Stimulated activated CD8-positive, alpha-beta memory T cell treated with anti-CD3 and anti-CD28 coated beads, Interleukin-4, amount 100 ng/mL, for 24 hours (primary cell): ENCODE results near the gene CH25H.
"Not testable (repeated sequence)": the region's sequence is repeated elsewhere in the genome, so short reads cannot be mapped to it uniquely, and the experiment has no call there.

Experiments used
- DNase-seq: peaks from one replicate; pipeline ENCODE4 v3.0.0-alpha.2; 2020; ENCODE audit warnings: low read depth

Gene CH25H

DNA sequence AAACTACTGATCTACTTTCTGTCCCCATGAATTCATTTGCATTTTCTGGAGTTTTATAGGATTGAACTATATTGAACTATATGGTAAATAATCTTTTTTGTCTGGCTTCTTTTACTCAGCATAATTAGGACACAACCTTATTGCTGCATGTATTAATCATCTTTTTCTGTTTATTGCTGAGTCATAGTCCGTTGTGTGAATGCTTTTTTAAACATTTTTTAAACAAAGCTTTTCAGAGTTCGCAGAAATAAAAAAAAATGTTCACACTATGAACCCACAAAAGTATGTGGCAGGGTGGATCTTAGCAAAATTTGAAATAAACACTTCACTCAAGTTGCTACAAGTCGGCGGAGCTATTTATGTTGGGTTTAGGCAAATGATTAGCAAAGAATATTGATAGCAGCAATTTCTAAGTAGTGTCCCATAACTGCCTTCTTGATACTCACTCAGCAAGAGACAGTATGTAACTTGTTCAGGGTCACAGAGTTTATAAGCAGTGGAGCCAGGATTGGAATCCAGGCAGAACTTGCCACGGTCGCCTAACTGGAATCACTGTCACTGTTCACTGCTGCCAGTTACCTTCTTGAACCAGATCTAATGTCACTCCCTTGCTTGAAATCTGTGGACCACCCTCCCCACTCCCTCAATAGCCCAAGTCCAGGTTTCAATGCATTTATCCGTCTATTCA lies 5.6 kb downstream of the CH25H start:
- DNase-seq = no peak

DNA sequence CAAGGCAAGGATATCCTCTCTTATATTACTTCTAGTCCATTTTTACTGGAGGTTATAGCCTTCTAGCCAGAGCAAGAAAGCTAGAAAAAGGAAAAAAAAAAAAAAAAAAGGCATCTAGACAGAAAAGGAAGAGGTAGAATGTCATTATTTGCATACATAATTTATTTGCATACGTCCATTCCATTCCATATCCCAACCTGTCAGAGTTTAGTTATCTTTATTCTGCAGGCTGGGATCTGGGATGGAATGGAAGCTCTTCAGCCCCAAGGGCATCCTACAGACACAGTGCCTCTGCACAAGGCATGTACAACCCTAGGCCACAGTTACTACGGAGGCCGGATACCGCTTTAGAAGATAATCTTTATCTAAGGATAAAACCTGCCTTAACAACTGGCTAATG lies 9.6 kb downstream of the CH25H start:
- no peak for DNase-seq

DNA sequence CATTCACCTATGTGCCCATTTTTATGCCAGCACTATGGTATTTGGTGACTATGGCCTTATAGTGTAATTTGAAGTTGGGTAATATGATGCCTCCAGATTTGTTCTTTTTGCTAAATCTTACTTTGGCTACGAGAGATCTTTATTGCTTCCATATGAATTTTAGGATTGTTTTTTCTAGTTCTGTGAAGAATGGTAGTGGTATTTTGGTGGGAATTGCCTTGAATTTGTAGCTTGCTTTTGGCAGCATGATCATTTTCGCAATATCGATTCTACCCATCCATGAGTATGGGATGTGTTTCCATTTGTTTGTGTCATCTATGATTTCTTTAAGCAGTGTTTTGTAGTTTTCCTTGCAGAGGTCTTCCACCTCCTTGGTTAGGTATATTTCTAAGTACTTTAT lies 15.8 kb downstream of the CH25H start:
- not testable (repeated sequence) for DNase-seq

DNA sequence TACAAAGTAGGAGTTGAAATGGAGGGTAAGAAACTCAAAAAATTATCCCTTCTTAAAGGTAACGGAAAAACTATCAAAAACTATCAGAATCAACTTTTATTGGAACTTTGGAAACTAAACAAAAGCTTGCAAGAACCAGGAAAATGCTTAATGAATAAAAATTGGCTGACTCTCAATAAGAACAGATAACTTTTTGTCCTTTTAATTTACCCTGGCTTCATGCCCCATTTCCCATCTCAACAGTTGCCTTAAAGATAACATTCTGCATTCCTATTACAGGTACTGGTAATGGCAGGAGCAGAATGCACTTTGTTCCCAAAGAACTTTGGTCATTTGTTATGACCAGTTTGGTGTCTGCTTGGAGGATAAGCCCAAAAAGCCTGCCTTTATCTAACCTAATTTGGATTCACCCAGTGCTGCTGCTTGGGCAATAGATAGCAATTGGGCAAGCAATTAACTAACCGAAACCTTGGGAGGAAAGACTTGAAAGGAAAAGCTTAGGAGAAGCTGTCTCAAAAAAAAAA lies 17.8 kb downstream of the CH25H start:
- no peak for DNase-seq

DNA sequence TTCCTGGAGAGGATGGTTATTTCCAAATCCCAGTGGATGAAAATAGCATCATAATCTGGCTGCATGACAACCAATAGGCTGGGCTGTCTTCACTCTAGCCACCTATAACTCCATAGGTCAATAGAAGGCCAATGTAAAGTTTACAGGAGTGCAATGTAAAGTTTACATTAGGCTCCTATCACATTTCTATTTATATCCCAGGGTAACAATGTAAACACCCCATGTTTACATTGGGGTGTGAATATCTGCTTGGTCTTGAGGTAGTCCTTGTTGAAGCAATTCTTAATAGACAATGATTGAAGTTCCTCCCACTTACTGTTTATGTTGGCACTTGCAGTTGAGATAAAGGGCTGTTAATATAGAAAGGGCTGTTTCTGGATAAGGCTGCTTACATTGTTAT lies 21.5 kb downstream of the CH25H start:
- DNase-seq = no peak

DNA sequence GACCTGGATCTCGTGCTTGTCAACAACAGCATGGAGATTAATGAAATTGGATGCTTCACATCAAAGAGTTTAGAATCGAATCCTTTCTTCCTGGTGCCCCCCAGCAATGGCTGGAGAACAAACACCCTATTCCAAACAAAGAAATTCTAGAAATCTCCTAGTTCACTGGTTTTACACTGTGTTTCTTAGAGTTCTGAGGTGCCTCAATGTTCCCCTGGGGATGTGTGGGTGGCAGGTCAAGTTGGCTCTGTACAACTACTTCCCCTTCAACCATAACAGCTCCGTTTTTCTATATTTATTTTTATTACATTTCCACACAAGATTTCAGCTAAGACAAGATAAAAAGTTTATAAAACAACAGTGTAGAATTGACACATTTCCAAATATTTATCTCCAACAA lies 22.5 kb downstream of the CH25H start:
- DNase-seq = no peak

DNA sequence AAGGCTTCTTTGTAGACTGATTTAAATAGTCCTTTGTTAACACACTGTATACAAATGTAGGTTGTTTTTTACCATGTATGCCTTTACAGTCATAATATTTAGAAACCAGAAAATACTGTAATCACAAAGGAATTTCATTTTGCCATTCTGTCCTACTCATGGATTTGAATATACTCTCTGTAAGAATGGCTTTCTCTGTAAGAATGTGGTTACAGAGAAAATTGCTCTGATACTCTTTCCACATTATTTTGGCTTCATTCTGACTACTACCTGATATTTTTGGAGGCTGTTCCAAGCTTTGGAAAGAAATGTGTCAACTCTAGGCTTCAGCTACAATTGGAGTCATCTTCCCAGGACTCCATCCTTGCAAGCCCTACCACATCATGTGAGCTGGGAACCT lies 23.5 kb downstream of the CH25H start:
- DNase-seq = no peak

DNA sequence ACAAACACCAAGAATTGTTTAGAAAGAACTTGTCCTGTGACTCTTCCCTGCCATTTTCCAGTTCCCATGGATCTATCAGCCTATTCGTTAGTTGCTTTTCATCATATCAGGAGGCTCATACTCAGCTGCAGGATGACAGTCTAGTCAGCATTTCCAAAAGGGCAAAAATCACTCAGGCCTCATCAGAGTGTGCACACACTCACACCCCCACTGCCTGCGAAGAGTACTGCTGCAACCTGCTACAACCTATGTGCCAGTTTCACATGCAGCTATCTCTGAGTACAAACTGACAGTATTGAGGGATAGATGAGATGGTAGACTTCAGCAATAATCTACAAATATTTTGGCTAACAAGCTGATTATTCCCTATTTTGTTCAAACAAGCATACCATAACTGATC lies 24.2 kb downstream of the CH25H start:
- no peak for DNase-seq

DNA sequence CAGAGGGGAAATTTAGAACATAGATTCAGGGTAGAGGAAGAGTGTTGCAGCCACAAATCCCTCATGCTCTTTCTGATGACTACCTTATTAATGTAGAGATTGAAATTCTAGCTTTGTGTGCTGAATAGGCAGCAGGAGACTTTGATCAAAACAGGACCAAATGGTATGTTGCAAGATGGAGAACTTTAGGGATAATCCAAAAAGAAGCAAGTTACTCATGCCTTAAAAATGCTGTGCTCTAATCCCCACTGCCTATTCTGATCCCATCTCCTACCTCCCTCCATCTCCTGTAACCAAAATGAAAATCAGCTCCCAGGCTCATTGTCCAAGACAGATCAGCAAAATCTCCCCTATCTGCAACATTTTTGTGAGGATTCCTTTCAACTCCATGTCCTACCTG lies 31.3 kb downstream of the CH25H start:
- DNase-seq = no peak

DNA sequence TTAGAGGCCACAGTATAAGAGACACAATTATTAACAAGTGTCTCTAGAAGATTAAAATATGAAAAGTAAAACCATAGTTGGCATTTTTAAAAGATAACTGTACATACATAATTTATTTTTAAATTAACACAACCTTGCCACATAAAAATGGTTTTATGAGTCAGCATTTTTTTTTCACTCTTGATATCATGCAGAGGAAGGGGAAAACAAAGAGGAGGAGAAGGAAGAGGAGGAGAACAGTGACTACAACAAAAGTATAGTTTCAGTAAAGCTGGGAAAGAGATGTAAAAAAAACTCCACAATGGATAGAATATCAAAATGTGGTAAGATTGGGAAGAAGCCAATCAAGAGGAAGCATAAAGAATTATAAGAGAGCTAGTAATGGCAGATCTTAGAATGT lies 34.0 kb downstream of the CH25H start:
- no peak for DNase-seq

DNA sequence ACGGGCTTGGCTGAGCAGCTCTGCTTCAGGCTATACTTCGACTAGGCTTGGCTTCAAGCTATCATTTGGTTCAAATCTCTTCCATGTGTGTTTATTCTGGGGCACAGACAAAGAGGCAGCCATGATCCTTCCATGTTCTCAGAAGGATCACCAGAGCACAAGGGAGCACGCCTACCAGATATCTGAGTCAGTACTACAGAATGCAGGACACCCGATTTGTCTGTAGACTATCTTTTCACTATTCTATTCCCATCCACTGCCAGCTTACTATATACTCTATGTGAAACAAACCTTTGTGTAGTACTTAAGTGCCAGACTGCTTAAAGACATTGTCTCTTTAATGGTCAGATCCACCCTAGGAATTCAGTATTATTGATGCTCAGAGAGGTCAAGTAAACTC lies 35.1 kb downstream of the CH25H start:
- no peak for DNase-seq

DNA sequence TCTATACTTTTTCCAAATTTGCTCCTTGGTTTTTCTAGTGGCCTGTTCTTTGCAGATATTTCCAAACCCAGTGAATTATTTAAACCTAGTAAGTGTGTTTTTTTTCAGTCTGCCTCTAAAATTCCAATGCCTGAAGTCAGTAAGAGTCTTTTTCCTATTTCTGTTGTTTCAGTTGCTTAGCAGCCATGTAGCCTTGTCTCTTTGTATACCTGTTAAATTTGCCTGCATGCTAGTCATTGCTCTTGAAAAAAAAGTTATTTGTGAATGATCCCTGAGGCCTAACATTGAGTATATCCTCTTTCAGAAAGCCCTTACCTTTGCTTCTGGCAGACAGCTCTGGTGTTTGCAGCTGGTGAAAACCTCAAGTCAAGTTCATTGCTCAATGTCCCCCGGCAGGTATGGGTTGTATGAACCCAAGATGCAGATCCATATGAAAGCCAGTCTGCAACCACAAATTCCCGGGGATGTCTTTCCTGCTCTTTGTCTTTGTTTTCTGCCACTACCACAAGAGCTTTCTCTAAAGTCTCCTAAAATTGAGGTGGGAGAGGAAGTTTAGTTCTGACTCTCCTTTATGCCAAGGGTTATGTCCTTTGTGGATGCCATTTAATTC lies 35.7 kb downstream of the CH25H start:
- DNase-seq = no peak

DNA sequence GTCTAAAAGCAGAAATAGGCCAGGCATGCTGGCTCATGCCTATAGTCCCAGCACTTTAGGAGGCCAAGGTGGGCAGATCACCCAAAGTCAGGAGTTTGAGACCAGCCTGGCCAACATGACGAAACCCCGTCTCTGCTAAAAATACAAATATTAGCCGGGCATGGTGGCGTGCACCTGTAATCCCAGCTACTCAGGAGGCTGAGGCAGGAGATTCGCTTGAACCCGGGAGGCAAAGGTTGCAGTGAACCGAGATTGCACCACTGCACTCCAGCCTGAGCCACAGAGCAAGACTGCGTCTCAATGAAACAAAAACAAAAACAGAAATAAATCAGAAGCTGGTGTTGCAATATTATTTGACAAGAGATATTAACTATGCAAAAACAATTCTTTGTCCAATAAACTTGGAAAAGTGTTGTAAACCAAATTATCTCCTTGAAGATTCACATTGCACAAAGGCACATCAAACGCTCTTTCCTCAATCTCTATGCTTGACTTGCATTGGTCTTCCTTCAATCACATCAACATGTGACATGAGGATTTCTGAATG lies 38.7 kb downstream of the CH25H start:
- DNase-seq = not testable (repeated sequence)

DNA sequence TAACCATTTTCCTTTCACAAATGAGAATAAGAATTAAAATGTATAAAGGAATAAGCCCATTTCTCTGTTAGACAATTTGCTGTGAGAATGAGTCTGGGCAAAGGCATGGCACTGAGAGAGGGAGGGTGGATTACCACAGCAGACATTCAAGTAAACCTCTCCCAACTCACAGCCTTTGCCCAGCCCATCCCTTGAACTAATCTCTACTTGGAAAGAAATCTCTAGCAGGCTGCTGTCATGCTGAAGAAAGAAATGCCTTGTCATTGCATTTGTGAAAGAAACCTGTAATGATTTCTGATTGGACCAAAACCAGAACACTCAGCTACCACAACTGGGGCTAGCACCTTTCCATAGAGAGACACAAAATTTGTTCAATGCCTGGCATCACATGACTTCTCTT lies 39.2 kb downstream of the CH25H start:
- DNase-seq = no peak

DNA sequence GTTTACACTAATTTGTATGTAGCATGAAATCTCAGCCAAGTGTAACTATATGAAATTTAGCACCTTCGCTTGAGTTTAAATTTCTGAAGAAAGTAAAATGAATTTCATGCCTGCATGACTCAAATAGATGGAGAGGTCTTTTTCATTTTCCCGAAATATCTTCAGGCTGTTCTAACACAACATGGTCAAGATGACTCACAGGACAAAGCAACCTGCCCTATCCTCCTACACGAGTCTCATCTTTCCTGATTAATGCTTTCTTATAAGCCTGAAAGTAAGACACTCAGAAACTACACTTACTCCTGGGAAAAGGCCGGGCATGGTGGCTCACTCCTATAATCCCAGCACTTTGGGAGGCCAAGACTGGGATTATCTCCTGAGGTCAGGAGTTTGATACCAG lies 41.2 kb downstream of the CH25H start:
- DNase-seq = no peak

DNA sequence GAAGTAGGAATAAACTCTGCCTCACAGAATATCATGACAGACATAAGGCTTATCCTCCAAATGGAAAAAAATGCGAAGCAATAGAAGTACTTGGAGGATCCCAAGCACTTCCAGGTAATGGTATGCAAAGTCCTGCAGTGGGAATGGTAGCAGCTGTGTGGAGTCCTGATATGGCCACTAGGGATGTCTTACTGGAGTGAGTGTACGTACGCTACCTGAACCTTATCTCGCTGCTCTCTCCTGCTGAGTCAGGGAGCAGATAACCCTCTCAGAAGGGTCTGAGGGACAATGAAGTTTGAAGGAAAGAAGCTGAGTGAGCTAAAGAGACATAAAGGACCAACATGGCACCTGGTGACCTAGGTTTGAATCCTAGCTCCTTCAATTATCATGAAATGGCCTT lies 42.2 kb downstream of the CH25H start:
- no peak for DNase-seq

DNA sequence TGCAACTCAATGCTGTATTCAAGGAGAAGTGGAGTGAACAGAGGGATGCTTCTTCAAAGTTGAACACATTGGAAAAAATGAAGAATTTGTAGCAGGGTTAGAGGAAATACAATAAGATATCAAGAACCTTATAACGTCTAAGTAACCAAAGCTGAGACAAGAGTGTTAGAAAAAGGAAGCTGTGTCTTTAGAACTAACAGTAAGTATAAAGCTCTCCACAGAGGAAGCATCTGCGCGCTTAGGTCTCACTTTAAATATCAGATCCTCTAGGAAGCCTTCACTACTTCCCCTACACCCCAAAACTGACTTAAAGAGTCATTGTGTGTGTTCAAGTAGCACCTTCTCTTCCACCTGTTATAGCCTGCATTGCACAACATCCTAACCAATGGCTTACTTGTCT lies 43.0 kb downstream of the CH25H start:
- no peak for DNase-seq

DNA sequence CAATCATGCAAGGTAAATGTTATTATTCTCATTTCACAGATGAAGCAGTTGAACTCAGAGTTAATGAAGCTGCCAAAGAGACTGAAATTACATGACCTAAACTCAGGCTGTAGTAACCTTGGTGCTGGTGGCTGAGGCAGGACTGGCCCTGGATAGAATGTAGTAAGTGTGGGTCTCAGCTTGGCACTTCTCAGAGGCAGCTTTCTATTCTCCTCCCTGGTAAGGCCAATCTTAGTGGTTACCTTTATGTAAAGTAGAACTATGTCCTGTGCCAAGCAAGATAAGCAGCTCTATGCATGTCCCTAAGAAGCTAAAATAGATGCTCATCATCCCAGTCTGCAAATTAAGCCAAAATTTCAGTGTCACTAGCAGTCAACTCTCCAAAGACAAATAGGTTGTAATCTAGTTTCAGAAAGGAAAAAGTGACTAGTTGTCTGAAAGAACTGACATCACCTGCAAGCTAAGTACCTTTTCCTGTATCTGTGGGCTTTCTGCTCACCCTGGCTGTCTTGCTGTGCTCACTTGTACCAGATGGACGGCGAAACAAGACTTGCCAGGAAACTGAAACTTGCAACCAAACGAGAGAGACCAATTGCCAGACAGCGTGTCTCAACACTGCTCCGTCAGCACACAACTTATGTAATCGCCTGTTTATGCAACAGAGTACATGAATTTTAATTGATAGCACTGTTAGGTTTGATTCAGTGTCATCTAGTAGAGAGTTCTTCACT lies 43.7 kb downstream of the CH25H start:
- DNase-seq = peak; percentile 24

DNA sequence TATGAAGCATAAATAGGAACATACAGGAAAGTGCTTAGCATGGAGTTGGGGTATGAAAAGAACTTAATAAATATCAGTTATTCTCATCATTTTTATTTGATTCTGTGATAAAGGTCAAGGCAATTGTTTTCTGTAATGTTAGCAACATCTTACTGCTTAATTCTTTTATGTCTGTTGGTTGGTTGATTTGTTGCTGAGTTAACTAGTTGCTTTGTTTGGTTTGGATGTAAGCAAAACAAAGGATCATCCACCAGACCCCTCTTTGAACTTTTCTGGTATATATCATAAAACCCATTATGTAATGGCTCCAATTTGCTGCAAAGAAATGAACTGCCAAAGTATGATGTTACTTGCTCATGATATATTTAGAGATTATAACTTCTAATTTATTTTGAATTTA lies 44.5 kb downstream of the CH25H start:
- no peak for DNase-seq

DNA sequence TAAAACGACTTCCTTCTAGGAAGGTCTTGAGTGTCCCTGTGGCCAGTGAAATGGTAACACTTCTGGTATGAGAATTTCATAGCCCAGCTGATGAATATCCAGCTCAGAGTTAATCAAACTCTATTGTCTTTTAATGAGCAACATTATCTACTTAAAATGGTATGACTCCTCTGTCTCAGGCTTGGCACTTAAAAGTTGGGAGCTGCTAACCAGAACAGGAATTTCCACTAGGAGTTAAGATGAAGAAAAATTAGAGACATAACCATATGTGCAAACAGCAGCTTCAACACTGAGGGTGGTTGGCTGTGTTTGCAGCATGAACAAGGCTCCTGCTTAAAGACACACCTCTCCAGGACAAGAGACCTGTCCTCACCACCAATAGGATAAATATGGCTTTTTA lies 46.8 kb downstream of the CH25H start:
- no peak for DNase-seq

DNA sequence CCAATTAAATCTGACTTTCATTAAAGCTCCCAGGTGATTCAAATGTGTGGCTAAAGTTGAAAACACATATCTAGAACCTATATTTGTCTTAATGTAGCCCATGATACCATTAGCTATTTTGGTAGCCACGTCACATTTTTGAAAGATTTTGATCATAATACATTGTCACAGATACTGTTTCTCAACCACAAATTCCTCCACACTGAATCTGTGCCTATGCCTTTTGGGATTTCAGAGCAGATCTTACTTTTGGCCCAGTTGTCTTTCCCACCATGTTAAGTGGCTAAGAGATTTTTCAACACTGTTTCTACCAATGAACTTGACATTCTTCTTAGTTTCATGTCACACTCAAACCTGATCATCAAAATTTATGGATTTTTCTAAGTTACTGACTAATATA lies 47.4 kb downstream of the CH25H start:
- no peak for DNase-seq

DNA sequence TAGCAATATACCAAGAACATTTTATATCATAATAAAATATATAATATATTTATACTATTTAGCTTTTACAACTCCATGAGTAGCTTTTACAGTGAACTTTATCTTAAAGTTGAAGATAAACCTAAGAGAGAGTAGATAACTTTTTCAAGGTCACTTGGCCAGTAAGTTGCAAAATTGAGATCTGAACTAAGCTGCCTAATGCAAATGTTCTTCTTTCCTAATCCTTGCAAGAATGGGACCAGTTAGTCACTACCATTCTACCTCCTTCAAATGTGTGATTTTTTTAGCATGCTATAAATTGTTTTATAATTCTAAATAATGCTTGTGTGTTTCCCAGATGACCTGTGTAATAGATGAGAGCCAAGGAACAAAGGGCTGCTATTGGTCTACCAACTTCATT lies 47.8 kb downstream of the CH25H start:
- no peak for DNase-seq

DNA sequence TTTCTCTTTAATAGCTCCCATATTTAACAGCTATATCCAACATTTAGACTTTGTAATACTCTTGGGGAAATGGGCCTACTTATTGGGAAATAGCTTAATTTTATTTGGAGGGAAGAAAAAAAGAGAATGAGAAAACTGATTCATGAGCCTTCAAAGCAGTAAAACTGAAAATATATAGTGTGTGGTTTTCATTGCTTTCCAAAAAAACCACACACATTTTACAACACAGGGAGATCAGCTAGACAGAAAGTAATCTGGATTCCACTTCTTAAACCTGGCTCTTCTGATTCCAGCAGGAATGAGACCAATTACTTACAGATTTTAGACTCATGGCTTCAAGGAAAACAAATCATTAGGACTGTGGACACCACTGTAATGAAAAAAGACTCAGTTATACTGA lies 48.7 kb downstream of the CH25H start:
- no peak for DNase-seq
